ENCODE results near the gene RALB.
"Not testable (repeated sequence)": the region's sequence is repeated elsewhere in the genome, so short reads cannot be mapped to it uniquely, and the experiment has no call there.

Gene RALB

GRCh38 chr2:120243875-120244553 is 8.6 kb upstream of the RALB start:
- DNase-seq (ENCODE audit: low read depth), result no peak

- no peak for DNase-seq (ENCODE audit: low read depth)
These were observed 7.8 kb upstream of the RALB start for GRCh38 chr2:120244656-120245519.

DNA sequence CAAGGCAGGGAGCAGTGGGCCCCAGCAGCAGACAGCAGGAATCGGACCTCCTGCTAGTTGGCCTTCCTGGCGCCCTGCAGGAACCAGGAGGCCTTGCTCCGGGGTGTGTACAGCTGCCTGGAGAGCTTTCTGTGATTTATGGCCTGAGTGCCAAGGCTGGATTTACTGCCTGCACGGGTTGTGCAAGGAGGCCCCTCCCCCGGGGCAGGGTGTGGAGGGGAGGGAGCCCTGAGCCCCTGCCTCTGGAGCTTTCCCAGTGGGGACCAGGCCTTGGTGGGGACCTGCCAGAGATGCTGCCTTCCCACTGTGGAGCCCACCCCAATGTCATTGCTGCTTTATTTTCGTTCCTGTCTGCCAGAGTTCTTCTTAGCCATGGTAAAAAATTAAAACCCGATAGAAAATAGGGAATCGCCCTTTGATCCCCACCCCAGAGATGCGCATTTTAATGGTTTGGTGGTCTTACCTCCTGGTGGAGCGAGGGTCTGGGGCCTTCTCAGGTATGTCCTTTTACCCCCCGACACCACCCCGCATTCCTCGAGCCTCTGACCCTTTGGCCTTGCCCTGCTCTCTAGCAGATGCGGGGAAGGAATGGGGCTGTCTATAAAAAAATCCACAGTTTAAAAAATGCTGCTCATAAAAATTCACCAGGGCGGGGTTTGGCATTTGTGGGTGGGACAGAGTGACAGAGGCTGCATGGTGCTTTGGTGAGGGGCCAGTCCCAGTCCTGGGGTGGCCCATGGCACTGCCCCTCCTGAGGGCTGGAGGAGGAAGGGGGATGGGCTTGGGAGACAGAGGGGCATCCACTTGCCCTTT is 6.9 kb upstream of the RALB start:
- DNase-seq (ENCODE audit: low read depth), result peak; percentile 38

DNA sequence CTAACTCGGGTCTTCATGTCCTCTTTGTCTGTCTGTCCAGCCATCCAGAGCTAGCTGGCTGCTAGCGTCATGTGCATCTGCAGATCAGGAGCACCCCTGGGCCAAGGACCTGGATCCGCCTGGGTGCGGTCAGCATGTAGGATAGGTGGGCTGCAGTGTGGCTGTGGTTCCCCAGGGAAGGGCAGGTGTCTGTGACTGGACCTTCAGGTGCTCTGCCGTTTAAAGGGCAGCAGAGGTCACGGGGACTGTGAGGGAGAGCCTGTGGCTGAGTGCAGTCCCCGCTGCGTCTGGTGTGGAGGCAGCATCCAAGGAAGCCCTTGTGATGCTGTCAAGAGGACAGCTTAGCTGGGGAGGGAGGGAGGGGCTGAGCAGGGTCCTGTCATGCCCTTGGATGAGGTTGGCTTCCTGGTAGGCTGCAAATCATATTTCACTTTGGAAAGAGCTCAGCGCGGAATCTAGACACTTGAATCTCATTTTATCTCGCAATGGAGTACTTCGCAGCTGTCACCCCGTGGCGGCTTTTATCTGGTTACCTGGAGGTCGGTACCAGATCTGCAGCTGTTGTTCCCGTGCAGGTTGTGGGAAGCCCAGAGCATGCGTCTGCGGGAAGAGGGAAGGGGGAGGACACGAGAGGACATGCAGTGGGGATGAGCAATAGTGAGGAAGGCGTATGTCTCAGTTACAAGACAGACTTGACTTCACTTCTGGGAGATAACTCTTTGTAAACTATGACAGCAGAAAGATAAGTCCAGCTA is 5.9 kb upstream of the RALB start:
- no peak for DNase-seq (ENCODE audit: low read depth)

DNA sequence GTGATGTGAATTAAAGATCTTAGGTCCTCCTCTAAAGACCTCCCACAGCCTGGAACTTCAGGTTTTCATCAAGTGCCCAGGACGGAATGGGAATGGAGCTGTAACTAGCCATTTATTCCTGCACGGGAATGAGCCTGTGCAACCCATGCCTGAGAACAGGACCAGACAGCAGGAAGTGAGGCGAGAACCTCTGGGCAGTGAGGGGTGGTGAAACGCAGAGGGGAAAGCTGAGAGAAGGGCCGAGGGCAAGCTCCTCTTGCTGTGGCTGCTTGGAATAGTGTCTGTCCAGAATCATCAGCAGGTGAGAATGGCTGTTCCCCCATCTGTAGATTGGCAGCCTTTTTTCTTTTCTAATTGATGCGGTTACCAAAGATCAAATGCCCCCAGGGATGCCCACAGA is 4.8 kb upstream of the RALB start:
- DNase-seq (ENCODE audit: low read depth), result no peak

DNA sequence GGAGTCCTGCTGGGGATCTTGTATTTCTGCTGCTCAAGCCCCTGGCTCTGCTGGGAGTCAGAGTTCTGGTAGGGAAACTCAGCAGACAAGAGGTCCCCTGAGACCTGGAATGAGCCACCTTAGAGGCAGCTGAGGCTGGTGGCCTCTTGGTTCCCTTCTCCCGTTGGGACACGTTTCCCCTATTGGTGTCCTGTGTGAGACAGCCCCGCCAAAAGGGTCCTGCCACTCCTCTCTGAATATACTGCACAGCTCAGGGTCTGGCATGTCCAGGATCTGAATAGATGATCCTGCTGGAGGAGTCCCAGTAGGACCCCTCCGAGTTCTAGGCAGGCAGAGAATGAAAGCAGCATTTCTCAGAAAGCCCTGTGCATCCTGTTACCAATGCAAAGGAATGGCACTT is 2.0 kb upstream of the RALB start:
- DNase-seq (ENCODE audit: low read depth), result no peak

- no peak for DNase-seq (ENCODE audit: low read depth)
These were observed 1.6 kb upstream of the RALB start for GRCh38 chr2:120251078-120251477.

- no peak for DNase-seq (ENCODE audit: low read depth)
These were observed 800 bp upstream of the RALB start for GRCh38 chr2:120251880-120252224.

- peak; percentile 77 for DNase-seq (ENCODE audit: low read depth)
These were observed 600 bp downstream of the RALB start for GRCh38 chr2:120253021-120253882.

GRCh38 chr2:120254178-120254577 is 1.5 kb downstream of the RALB start:
- no peak for DNase-seq (ENCODE audit: low read depth)

DNA sequence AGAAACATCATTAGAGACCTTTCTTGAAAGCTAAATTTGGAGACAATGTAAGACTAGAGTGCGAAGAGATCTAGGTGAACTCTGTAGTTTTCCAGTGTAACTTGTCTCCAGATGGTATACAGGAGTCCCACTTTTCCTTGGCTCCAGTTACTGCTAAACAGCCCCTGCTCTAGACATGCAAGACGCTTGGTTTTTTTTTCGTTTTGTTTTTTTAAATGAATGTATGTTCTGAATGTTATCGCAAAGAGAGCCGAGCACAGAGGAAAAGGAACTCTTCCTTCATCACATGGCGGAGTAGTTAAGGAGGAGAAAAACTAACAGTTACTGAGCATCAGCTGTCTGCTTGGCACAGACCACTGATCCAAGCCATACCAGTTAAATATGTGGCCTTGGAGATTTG is 2.4 kb downstream of the RALB start:
- DNase-seq (ENCODE audit: low read depth), result no peak

- no peak for DNase-seq (ENCODE audit: low read depth)
These were observed 3.5 kb downstream of the RALB start for GRCh38 chr2:120255986-120256650.

GRCh38 chr2:120256651-120257000 is 4.0 kb downstream of the RALB start:
- DNase-seq (ENCODE audit: low read depth), result no peak

DNA sequence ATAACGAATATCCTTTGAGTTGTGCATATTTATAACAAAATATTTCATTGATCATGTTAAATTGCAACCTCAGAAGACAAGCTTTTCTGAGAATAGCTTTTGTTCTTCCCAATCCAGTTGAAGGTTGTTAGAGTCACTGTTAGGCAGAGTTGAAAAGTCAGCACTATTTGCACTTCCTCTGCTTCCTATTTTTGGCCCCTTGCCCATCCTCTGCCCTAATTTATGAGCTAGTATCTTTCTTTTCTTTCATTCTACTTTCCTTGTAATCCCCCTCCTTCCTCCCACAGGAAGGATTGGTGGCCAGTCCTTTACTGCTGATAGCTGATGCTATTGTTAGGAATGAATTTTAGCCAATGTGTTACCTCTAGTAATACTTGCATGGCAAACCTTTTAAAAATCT is 4.9 kb downstream of the RALB start:
- DNase-seq (ENCODE audit: low read depth), result no peak

DNA sequence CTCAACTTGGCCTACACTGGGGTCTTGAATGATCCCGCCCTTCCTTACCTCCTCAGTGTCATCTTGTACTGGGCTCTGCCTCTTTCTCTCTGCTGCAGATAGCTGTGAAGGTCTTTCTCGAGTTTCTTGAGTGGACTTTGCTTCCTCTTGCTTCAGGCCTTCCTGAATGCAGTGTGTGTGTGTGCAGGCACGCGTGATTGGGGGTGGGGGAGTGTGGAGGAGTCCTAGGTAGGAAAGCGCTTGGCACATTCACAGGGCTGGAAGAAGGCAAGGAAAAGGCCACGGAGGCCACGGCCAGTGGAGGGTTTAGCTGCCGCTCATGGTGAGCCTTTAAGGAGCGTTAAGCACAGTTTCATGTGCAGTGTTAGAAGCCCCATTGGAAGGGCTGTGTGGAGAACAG is 5.5 kb downstream of the RALB start:
- DNase-seq (ENCODE audit: low read depth), result no peak

GRCh38 chr2:120259939-120260338 is 7.3 kb downstream of the RALB start:
- not testable (repeated sequence) for DNase-seq (ENCODE audit: low read depth)

- no peak for DNase-seq (ENCODE audit: low read depth)
These were observed 8.1 kb downstream of the RALB start for GRCh38 chr2:120260736-120261135.

- no peak for DNase-seq (ENCODE audit: low read depth)
These were observed 8.8 kb downstream of the RALB start for GRCh38 chr2:120261387-120262006.

- DNase-seq (ENCODE audit: low read depth), result no peak
These were observed 9.5 kb downstream of the RALB start for GRCh38 chr2:120262150-120262549.

- DNase-seq (ENCODE audit: low read depth), result peak; percentile 77
These were observed 10.2 kb downstream of the RALB start for GRCh38 chr2:120262761-120263428.

All from iris pigment epithelial cell (primary cell).